CD14-positive monocyte (primary cell): ENCODE measurements around the gene MEIS2. TPM values are rescaled to one million over a fixed set of nuclear protein-coding genes. Genes with fewer than 3 reads are reported as not detected.

Source experiments
- DNase-seq, 3 donors: peaks; one replicate each; pipeline ENCODE4 v3.0.0-alpha.2; 2011 to 2022
- H2AFZ ChIP-seq: 2 replicates; pipeline ENCODE4 v1.6.0; 2012; ENCODE audit warnings: mild to moderate bottlenecking, low read depth, low read length, inconsistent platforms; ENCODE audit not compliant: insufficient read depth, poor library complexity, severe bottlenecking
- H3K27ac ChIP-seq, 2 donors: 1 replicate in 1 of 2; 2 replicates in 1 of 2; pipeline ENCODE4 v1.5.1; 2012 to 2013; ENCODE audit warnings: low read length in 2 of 2, control low read depth in 1 of 2, inconsistent platforms in 1 of 2, low read depth in 1 of 2, mild to moderate bottlenecking in 1 of 2
- H3K27me3 ChIP-seq, 2 donors: one replicate each; pipeline versions ENCODE4 v1.6.0 to v1.6.1; 2011 to 2013; ENCODE audit warnings: low read length in 2 of 2; ENCODE audit not compliant: control insufficient read depth in 2 of 2, insufficient read depth in 2 of 2
- H3K36me3 ChIP-seq, 2 donors: replicated peaks in 1 of 2; 1 replicate in 1 of 2; 2 replicates in 1 of 2; pipeline versions ENCODE4 v1.5.1 to v1.6.1; 2012 to 2013; ENCODE audit warnings: low read length in 2 of 2, control low read depth in 1 of 2, inconsistent platforms in 1 of 2, mild to moderate bottlenecking in 1 of 2; ENCODE audit not compliant: insufficient read depth in 2 of 2, control insufficient read depth in 1 of 2
- H3K4me1 ChIP-seq, 2 donors: 1 replicate in 1 of 2; 2 replicates in 1 of 2; pipeline versions ENCODE4 v1.5.1 to v1.6.1; 2012 to 2013; ENCODE audit warnings: low read length in 2 of 2, control low read depth in 1 of 2, inconsistent platforms in 1 of 2, mild to moderate bottlenecking in 1 of 2, moderate library complexity in 1 of 2; ENCODE audit not compliant: insufficient read depth in 2 of 2, control insufficient read depth in 1 of 2
- H3K4me2 ChIP-seq: replicated peaks from 2 replicates; pipeline ENCODE3; 2012; ENCODE audit warnings: low read length, moderate library complexity, mild to moderate bottlenecking; ENCODE audit not compliant: poor library complexity, severe bottlenecking; ENCODE audit errors: extremely low read depth
- H3K4me3 ChIP-seq, 3 experiments: fragments of 200-600 bp in 1 of 3; sonication (generic) in 1 of 3; replicated peaks in 1 of 3; 1 replicate in 2 of 3; 2 replicates in 1 of 3; pipeline ENCODE4 v1.5.1; 2011 to 2013; ENCODE audit warnings: low read length in 3 of 3, mild to moderate bottlenecking in 3 of 3, control low read depth in 2 of 3, low read depth in 2 of 3, inconsistent platforms in 1 of 3, moderate library complexity in 1 of 3
- H3K79me2 ChIP-seq: 2 replicates; pipeline ENCODE4 v1.6.0; 2012; ENCODE audit warnings: mild to moderate bottlenecking, control low read depth, inconsistent platforms, low read length, moderate library complexity; ENCODE audit not compliant: insufficient read depth
- H3K9ac ChIP-seq: 2 replicates; pipeline ENCODE4 v1.6.0; 2017; ENCODE audit warnings: low read length, mild to moderate bottlenecking; ENCODE audit not compliant: insufficient read depth, poor library complexity, severe bottlenecking
- H3K9me3 ChIP-seq, 2 donors: replicated peaks in 1 of 2; 1 replicate in 1 of 2; 2 replicates in 1 of 2; pipeline versions ENCODE4 v1.5.1 to v1.6.1; 2012 to 2013; ENCODE audit warnings: low read length in 2 of 2, control low read depth in 1 of 2; ENCODE audit not compliant: control insufficient read depth in 1 of 2, insufficient read depth in 1 of 2
- H4K20me1 ChIP-seq: 2 replicates; pipeline ENCODE4 v1.6.0; 2012; ENCODE audit warnings: mild to moderate bottlenecking, low read length, control low read depth, moderate library complexity; ENCODE audit not compliant: insufficient read depth
- H3K27ac Mint-ChIP-seq, 7 donors: one replicate each; pipeline ENCODE4 v1.8.0; 2020; ENCODE audit warnings: mild to moderate bottlenecking in 7 of 7, mixed read lengths in 7 of 7, moderate library complexity in 6 of 7, inconsistent platforms in 2 of 7
- H3K27me3 Mint-ChIP-seq, 3 donors: one replicate each; pipeline ENCODE4 v1.8.0; 2021 to 2022; ENCODE audit warnings: low read depth in 3 of 3, mild to moderate bottlenecking in 3 of 3, mixed read lengths in 3 of 3, moderate library complexity in 3 of 3, inconsistent platforms in 1 of 3
- H3K36me3 Mint-ChIP-seq, 2 donors: one replicate each; pipeline ENCODE4 v1.8.0; 2020; ENCODE audit warnings: mixed read lengths in 2 of 2, inconsistent platforms in 1 of 2, mild to moderate bottlenecking in 1 of 2
- H3K4me1 Mint-ChIP-seq: one replicate; pipeline ENCODE4 v1.8.0; 2020; ENCODE audit warnings: mild to moderate bottlenecking, mixed read lengths
- H3K4me3 Mint-ChIP-seq, 2 donors: one replicate each; pipeline ENCODE4 v1.8.0; 2020; ENCODE audit warnings: mild to moderate bottlenecking in 2 of 2, mixed read lengths in 2 of 2, moderate library complexity in 1 of 2
- H3K9me3 Mint-ChIP-seq, 7 donors: one replicate each; pipeline ENCODE4 v1.8.0; 2020 to 2022; ENCODE audit warnings: mixed read lengths in 7 of 7, mild to moderate bottlenecking in 6 of 7, moderate library complexity in 6 of 7, inconsistent platforms in 2 of 7
- WGBS: methylation state at CpG from one replicate; pipeline ENCODE4 v1.1.5; 2013; ENCODE audit warnings: missing lambda C conversion rate; ENCODE audit not compliant: insufficient coverage; 5-methylcytosine and 5-hydroxymethylcytosine counted together
- intact Hi-C, 2 donors: fragments of 100-400 bp; cut with micrococcal nuclease; formaldehyde crosslinking; loops; one replicate each; pipeline versions ENCODE4 v1.15.0 to v1.15.1; 2023
- polyA plus RNA-seq, 3 donors: library from polyadenylated mRNA; depleted of rRNA in 1 of 3; unstranded in 2 of 3; stranded (reverse) in 1 of 3; fragments of 300-500 nt in 2 of 3; fragments of >200 nt in 1 of 3; fragmentation: Illumina TruSeq in 2 of 3; gene quantifications; 1 replicate in 2 of 3; 2 replicates in 1 of 3; pipeline ENCODE4 v1.2.3, GENCODE V29; 2012 to 2021
- small RNA-seq: library from RNA; depleted of rRNA; stranded (forward); fragments of <200 nt; gene quantifications from one replicate; pipeline ENCODE3, GENCODE V24; 2012; ENCODE audit warnings: low read depth; ENCODE audit not compliant: insufficient read length
- TF ChIP-seq, protein P1 (sequence below): fragments of 200-600 bp; IDR thresholded peaks from one replicate; pipeline ENCODE4 v1.8.0; 2022; ENCODE audit warnings: antibody characterized with exemption, mild to moderate bottlenecking

Gene MEIS2
- polyA plus RNA-seq, 3 donors: not detected

DNA sequence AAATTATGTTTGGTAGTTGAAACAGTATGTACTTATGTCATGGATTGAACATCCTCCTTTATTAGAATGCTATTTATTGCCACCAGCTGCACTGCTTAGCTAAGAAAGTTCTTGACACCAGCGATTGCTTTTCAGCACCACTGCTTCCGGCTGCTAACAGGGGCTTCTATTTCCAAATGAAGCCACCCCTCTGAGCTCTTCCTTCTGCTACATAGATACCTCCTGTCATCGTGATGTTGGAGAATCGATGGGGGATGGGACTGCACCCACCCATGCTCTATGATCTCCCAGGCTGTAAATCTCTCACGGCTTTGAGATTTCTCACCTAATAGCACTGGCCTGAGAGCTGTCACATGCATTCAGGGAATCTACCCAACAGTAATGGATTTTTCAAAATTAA lies 259.2 kb downstream of the MEIS2 start:
- H3K4me3 ChIP-seq: no peak overlapping the region
- no CpG with 5 or more reads among the region's 5 CpGs for WGBS
- Mint-ChIP-seq H3K27me3 (no peaks in the 10 kb centered on the region), H3K9me3 (peaks cover 0 to 4% (median 0%) of the 10 kb centered on the region in 7 donors), H3K4me1 (no peaks in the 10 kb centered on the region), H3K4me3 (no peak overlapping the region), H3K36me3 (no peaks in the 10 kb centered on the region), H3K27ac (no peak overlapping the region)
- no peaks in the 10 kb centered on the region for H3K36me3 ChIP-seq
- H3K27ac ChIP-seq: no peak overlapping the region
- H3K9me3 ChIP-seq: no peaks in the 10 kb centered on the region
- H3K79me2 ChIP-seq: no peaks in the 10 kb centered on the region
- no peak for DNase-seq
- no peaks in the 10 kb centered on the region for H3K27me3 ChIP-seq
- H3K9ac ChIP-seq: no peak overlapping the region
- no peak overlapping the region for H2AFZ ChIP-seq
- no peak overlapping the region for H3K4me2 ChIP-seq
- H4K20me1 ChIP-seq: no peaks in the 10 kb centered on the region
- no peaks in the 10 kb centered on the region for H3K4me1 ChIP-seq
- TF ChIP-seq, protein P1, sequence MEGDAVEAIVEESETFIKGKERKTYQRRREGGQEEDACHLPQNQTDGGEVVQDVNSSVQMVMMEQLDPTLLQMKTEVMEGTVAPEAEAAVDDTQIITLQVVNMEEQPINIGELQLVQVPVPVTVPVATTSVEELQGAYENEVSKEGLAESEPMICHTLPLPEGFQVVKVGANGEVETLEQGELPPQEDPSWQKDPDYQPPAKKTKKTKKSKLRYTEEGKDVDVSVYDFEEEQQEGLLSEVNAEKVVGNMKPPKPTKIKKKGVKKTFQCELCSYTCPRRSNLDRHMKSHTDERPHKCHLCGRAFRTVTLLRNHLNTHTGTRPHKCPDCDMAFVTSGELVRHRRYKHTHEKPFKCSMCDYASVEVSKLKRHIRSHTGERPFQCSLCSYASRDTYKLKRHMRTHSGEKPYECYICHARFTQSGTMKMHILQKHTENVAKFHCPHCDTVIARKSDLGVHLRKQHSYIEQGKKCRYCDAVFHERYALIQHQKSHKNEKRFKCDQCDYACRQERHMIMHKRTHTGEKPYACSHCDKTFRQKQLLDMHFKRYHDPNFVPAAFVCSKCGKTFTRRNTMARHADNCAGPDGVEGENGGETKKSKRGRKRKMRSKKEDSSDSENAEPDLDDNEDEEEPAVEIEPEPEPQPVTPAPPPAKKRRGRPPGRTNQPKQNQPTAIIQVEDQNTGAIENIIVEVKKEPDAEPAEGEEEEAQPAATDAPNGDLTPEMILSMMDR: no peak
- intact Hi-C loops: no loop called here

Small RNAs within 50 kb of the gene (small RNA-seq; reads per million reads assigned to genes)
- gene MIR8063 (not detected), gene RF00012 (not detected), gene RF00019 (not detected)
